GM19238 (cell line): ENCODE results near the gene SNX9.
"Not testable (repeated sequence)": the region's sequence is repeated elsewhere in the genome, so short reads cannot be mapped to it uniquely, and the experiment has no call there.

Source experiments
- DNase-seq: peaks from one replicate; pipeline ENCODE4 v3.0.0; 2011; ENCODE audit warnings: low spot score; ENCODE audit not compliant: insufficient read length

SNX9 gene

DNA sequence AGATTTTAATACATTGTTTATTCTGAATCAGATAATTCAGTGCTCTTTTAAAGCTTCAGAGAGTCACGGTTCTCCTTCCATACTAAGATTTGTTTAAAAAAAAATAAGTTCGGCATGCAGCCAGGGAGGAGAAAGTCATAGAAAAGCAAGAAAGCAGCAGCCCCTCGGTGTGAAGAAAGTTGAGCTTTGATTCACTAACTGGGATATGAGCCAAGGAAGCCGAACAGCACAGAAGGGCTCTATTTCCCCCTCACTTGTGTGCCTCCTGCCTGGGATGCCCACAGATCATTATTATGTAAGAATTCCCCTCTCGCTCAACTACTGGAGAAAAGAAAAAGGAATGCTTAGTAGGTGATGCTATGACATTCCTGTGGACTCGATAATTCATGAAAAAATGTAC is 89.3 kb downstream of the SNX9 start:
- no peak for DNase-seq

- DNase-seq = no peak
Measured at GRCh38 chr6:157921685-157922367, 98.8 kb downstream of the SNX9 start.

GRCh38 chr6:157925771-157926170 is 102.7 kb downstream of the SNX9 start:
- DNase-seq = no peak

DNA sequence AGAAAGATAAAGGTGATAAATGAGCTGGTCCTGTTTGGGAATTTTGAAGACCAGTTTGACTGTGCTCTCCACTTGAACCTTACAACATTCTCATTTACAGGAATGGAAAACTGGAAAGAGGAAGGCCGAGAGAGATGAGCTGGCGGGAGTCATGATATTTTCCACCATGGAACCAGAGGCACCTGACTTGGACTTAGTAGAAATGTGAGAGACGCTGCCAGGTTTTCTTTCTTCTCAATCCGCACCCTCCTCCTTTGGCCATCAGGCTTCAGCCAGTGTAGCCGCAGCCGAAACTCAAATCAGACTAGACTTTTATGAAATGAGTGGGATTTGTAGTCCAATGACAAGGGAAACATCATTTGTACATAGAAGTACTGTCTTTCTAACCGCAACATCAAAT is 104.0 kb downstream of the SNX9 start:
- no peak for DNase-seq

DNA sequence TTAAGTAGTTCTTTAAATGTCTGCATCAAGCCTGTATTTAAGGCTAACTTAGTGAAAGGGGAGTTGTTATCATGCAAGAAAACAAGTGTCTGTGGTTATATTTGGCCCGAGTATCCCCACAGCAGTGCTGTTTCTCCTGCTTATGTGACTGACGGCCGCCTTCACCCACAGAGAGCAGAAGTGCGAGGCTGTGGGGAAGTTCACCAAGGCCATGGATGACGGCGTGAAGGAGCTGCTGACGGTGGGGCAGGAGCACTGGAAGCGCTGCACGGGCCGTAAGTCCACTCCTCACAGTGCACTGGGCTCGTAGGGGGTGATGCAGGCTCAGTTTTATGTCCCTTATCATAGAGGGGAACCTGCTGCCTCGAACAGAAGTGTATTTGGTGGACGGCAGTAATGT is 105.4 kb downstream of the SNX9 start:
- DNase-seq = no peak

DNA sequence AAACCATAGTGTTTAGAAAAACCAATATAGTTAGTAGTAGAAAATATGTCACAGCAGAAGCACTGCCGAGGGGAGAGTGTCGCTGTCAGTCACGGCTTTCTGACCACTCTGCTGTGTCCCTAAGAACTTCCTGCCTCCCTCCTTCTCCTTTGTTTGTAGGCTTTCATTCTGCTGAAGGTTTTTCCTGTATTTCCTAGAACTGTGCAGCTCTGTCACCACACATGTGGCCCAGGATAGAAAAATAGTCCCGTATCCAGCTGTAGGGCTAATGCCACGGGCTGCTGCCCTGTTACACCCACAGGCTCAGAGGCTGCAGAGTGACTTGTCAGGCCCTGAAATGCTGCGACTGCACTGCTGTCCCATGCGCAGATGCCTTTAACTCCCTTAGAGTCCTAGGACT is 106.0 kb downstream of the SNX9 start:
- no peak for DNase-seq

DNA sequence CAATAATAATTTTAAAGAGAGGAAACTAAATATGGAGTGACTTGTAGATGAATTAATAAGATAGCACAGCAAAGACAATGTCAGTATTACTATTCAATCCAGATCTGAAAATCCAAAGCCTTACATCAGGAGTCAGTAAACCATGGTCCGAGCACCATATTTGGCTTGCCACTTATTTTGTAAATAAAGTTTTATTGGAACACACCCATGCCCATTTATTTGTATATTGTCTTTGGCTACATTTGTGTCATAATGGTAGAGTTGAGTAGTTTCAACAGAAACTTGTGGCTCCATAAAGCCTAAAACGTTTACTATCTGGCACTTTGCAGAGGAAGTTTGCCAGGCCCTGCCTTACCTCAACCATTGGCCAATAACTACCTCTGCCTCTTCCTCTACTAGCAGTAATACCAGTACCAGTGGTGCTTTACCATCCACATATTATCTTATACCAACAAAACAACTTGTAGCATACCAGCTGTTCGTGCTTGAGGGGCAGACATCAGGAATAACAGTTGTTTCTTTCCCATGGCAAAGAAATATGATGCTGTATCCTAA is 106.8 kb downstream of the SNX9 start:
- no peak for DNase-seq

- no peak for DNase-seq
Measured at GRCh38 chr6:157935786-157936185, 112.7 kb downstream of the SNX9 start.

- no peak for DNase-seq
Measured at GRCh38 chr6:157937318-157937717, 114.3 kb downstream of the SNX9 start.

DNA sequence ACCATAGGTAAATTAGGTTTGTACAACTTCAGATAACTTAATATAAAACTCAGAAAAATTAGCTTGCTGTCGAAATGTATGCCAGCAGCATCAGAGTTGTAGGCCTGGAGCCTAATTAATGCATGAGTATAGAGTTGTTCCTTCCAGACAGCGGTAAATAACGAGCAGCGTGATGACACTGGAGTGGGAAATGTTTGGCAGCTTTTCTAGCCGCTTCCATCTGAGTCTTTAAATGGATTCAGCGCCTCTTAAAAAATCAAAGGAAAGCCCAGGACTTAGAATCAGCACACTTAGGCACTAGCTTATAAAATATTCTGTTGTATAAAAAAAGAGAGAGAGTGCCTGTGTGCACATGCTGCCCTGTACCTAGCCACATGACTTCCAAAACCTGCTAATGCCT is 114.9 kb downstream of the SNX9 start:
- DNase-seq = no peak

DNA sequence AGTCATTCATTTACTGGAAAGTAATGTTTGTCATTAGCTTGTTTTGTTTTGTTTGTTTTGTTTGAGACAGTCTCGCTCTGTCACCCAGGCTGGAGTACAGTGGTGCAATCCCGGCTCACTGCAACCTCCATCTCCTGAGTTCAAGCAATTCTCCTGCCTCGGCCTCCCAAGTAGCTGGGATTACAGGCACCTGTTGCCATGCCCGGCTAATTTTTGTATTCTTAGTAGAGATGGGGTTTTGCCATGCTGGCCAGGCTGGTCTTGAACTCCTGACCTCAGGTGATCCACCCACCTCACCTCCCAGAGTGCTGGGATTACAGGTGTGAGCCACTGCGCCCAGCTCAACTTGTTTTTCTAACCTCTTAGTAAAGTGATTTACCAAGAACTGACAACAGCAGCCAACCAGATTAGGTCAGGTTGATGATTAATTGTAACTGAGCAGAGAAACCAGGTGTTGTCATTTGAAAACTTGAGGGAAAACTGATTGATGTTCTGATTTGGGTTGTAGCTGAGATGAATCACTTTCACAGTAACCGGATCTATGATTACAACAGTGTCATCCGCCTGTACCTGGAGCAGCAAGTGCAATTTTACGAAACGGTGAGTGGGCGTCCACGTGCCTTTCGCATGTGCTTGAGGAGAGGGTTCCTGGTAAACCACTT is 117.5 kb downstream of the SNX9 start:
- not testable (repeated sequence) for DNase-seq

GRCh38 chr6:157941101-157941863 is 118.2 kb downstream of the SNX9 start:
- DNase-seq = no peak

- no peak for DNase-seq
Measured at GRCh38 chr6:157942351-157942750, 119.3 kb downstream of the SNX9 start.

DNA sequence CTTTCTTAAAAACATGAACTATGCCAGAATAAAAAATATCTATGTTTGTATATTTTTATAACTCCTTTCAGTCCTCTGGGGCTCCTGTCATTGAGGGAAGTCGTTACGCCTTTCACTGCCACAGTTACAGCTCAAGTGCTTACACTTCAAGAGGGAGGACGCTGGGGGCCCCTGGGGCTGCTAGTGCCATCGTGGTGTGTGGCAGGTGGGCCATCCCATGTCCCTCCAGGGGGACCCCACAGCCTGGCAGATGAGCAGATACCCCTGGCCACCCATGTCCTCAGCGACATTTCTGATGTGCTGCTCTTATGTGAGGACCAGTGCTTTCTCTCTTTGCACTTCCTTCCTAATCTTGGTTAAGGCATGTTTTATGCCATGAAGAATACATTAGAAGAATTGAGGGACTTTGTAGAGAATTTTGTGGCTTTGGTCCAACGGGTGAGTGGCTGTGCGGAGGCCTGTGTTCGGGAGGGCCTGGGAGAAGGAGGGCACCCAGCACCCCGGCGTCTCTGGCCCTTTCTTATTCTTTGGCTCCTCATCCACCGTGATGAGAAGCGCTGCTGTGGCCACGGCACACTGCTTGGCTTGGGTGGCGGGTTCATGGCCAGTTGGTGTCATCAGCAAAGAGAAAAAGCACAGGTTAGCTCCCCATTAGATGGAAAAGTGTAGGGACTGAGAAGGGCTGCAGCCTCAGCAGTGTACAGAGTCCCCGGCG is 120.4 kb downstream of the SNX9 start:
- DNase-seq = no peak

GRCh38 chr6:157943964-157944283 is 120.9 kb downstream of the SNX9 start:
- no peak for DNase-seq

DNA sequence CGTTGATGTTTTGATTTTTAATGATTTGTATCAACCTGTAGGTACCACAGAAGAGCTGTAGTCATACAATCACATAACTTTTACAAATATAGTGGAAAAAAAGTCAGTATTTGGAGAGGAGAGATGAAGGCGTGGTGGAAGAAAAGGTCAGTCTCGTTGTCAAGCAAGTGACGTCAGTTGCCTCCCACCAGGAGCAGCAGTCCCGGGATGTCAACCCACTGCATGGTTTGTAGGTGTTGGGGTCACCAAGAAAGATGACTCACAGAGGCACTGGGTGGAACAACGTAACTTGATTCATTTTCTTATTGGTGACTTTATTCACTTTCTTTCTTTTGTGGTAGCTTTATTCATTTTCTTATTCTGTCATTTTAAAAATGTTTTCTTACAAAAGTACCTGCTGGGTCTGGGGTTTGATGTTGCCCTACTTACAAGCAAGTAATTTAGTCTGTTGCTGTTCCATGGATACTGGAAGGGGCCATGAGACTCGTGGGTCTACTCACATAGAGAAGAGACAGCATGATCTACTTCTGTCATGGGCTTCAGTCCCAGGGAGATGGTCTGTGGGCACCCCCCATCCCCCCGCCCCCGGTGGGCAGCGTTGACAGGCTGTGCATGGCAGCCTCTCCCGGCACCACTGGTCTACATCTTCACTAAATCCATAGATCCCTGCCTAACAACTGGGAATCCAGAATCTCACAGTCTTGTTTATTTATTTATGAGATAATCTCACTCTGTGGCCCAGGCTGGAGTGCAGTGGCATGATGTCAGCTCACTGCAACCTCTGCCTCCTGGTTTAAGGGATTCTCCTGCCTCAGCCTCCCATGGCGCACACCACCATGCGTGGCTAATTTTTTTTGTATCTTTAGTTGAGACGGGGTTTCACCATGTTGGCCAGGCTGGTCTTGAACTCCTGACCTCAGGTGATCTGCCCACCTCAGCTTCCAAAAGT is 122.2 kb downstream of the SNX9 start:
- no peak for DNase-seq

DNA sequence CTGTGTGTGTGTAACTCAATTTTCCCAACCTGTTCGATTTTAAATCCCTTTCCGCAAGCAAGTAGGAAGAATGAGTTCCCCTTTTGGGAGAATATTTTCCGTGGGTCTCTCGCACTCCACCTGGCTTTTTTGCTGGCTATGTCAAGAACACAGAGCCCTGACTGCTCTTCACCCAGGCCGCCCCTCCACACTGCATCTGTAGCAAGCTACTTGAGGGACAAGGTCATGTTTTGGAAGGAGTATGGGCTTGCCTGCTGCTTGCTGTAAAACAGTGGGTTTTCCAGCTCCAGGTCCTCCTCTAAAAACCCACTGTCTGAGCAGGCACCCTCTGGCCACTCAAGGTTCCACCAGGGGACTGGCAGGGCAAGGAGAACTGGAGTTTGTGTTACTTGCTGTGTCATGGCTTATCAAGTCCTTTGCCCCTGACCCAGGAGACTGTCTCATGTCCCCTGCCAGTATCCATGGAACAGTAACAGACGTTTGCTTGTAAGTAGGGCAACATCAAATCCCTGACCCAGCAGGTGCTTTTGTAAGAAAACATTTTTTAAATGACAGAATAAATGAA is 123.1 kb downstream of the SNX9 start:
- DNase-seq = no peak

GRCh38 chr6:157946865-157947532 is 124.0 kb downstream of the SNX9 start:
- no peak for DNase-seq

GRCh38 chr6:157950899-157951298 is 127.9 kb downstream of the SNX9 start:
- DNase-seq = not testable (repeated sequence)

- no peak for DNase-seq
Measured at GRCh38 chr6:157951828-157952227, 128.8 kb downstream of the SNX9 start.
